Esophagus squamous epithelium (tissue), 5 donors: ENCODE measurements around the gene SPRED3. TPM values are rescaled to one million over a fixed set of nuclear protein-coding genes. Genes with fewer than 3 reads are reported as not detected.

ENCODE experiments used
- DNase-seq: peaks from one replicate; lab custom pipeline; 2025; lab: John Stamatoyannopoulos, UW
- H3K27ac ChIP-seq, 4 donors: fragments of 200-600 bp; sonication (generic); one replicate each; pipeline ENCODE4 v1.5.1; 2016 to 2019; ENCODE audit warnings: mild to moderate bottlenecking in 1 of 4
- H3K27me3 ChIP-seq, 4 donors: fragments of 200-600 bp; sonication (generic); 1 replicate in 3 of 4; 2 replicates in 1 of 4; pipeline versions ENCODE4 v1.5.1 to v1.6.0; 2017 to 2021; ENCODE audit warnings: antibody characterized with exemption in 1 of 4
- H3K36me3 ChIP-seq, 3 donors: fragments of 200-600 bp; sonication (generic); one replicate each; pipeline ENCODE4 v1.5.1; 2016 to 2019
- H3K4me1 ChIP-seq, 3 donors: fragments of 200-600 bp; sonication (generic); one replicate each; pipeline ENCODE4 v1.5.1; 2017 to 2019
- H3K4me3 ChIP-seq, 4 donors: fragments of 200-600 bp; sonication (generic); 1 replicate in 3 of 4; 2 replicates in 1 of 4; pipeline ENCODE4 v1.5.1; 2016 to 2019; ENCODE audit warnings: mild to moderate bottlenecking in 2 of 4, moderate library complexity in 1 of 4
- H3K9me3 ChIP-seq, 3 donors: fragments of 200-600 bp; sonication (generic); one replicate each; pipeline ENCODE4 v1.5.1; 2016 to 2019
- CTCF ChIP-seq, 6 experiments: fragments of 450-650 bp in 4 of 6; fragments of 200-600 bp in 2 of 6; sonication (generic) in 2 of 6; IDR thresholded peaks; one replicate each; pipeline ENCODE4 v1.5.1; 2016 to 2019; ENCODE audit warnings: antibody characterized with exemption in 6 of 6, mild to moderate bottlenecking in 4 of 6, moderate library complexity in 4 of 6
- POLR2A ChIP-seq, 4 donors: fragments of 450-650 bp; IDR thresholded peaks; one replicate each; pipeline ENCODE4 v1.6.1; 2017; ENCODE audit warnings: antibody characterized with exemption in 4 of 4, mild to moderate bottlenecking in 4 of 4, moderate library complexity in 3 of 4
- WGBS, 2 donors: methylation state at CpG; one replicate each; pipeline ENCODE4 v1.1.5; 2018; 5-methylcytosine and 5-hydroxymethylcytosine counted together
- intact Hi-C: fragments of 100-400 bp; cut with DNase I; formaldehyde crosslinking; loops from one replicate; pipeline ENCODE4 v1.15.0; 2022
- total RNA-seq, 4 donors: library from RNA; depleted of rRNA; stranded (reverse); fragments of >200 nt; gene quantifications; one replicate each; pipeline ENCODE4 v1.1.0, GENCODE V29; 2016
- donor health status: DM: yes; HTN: yes; CAD: no.

Gene SPRED3
- total RNA-seq, 4 donors from 2014 or later, result 0.15 to 0.38 (median 0.35) TPM; not detected in 1

DNA sequence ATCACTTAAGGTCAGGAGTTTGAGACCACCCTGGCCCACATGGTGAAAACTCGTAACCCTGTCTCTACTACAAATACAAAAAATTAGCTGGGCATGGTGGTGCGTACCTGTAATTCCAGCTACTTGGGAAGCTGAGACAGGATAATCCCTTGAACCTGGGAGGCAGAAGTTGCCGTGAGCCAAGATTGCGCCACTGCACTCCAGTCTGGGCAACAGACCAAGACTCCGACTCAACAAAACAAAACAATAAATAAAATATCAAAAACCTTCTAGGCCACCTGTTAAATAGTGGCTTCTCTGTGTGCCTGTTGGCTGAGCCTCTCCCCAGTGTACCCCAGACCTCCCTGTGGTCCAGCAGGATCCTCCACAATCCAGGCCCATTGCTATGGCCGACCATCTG, 17.4 kb upstream of the SPRED3 start:
- H3K4me3 ChIP-seq, result no peak overlapping the region
- DNase-seq, result no peak
- peaks cover 6 to 15% (median 13%) of the 10 kb centered on the region in 3 donors for H3K4me1 ChIP-seq
- WGBS, 2 donors, result 58 to 65% methylated on average over 6 of the region's 6 CpGs
- H3K27me3 ChIP-seq, result peaks cover 0 to 24% (median 0%) of the 10 kb centered on the region in 4 donors
- H3K9me3 ChIP-seq, result no peaks in the 10 kb centered on the region
- no peak for TF ChIP-seq CTCF (IDR thresholded peaks at IDR 0.05)
- no peak for TF ChIP-seq POLR2A (IDR thresholded peaks at IDR 0.05)
- no peak overlapping the region for H3K27ac ChIP-seq
- intact Hi-C loops, result no loop called here
- peaks cover 0 to 2% (median 0%) of the 10 kb centered on the region in 3 donors for H3K36me3 ChIP-seq

DNA sequence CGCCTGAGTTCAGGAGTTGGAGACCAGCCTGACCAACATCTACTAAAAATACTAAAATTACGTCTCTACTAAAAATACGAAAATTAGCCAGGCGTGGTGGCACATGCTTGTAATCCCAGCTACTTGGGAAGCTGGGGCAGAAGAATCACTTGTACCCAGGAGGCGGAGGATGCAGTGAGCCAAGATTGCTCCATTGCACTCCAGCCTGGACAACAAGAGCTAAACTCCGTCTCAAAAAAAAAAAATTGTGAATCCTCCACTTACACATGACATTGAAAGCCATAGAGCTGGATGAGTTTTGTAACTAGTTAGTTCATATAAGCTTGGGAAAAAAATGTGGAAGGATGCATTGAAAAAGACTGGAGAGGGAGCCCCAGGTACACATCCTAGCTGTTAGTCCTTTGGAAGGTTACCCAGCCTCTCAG, 14.6 kb upstream of the SPRED3 start:
- H3K9me3 ChIP-seq, result no peaks in the 10 kb centered on the region
- H3K4me3 ChIP-seq, result peak overlapping the region; percentile 70 to 84 (median 74)
- intact Hi-C loops, result no loop called here
- TF ChIP-seq CTCF (IDR thresholded peaks at IDR 0.05) (no peak), POLR2A (IDR thresholded peaks at IDR 0.05) (no peak)
- H3K27me3 ChIP-seq, result peaks cover 0 to 4% (median 0%) of the 10 kb centered on the region in 4 donors
- H3K4me1 ChIP-seq, result peaks cover 11 to 31% (median 25%) of the 10 kb centered on the region in 3 donors
- peak overlapping the region; percentile 91 to 96 (median 92) for H3K27ac ChIP-seq
- DNase-seq, result no peak
- WGBS, 2 donors, result 65 to 70% methylated on average over 6 of the region's 6 CpGs
- peaks cover 0 to 30% (median 0%) of the 10 kb centered on the region in 3 donors for H3K36me3 ChIP-seq

DNA sequence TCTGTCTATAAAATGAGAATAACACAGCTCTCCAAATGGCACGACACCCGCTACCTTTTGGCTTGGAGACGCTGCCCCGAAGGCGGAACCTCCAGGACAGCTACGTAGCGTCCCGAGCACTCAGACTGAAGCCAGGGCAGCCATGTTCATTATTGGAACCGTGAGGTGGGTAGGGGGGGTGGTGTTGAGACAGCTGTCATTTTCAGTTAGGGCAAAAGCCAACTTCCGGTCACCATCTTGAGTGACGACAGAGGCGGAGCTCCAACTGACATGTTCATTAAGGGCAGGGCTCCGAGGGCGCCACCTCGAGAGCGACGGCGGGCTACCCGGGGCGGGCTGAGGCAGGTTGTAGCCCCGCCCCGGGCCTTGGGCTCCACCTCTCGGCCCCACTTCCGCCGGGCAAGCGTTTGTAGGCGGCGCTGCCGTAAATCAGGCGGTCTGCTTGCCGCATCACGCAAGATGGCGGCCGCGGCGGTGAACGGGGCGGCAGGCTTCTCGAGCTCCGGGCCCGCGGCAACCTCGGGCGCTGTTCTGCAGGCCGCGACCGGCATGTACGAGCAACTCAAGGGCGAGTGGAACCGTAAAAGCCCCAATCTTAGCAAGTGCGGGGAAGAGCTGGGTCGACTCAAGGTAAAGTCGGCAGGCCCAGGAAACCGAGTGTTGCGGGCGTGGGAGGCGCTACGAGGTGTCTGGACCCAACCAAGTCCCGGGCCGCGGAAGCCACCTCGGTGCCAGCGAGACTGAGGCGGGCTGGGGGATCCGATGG, 14.0 kb upstream of the SPRED3 start, which contains the start of gene PSMD8:
TSS of gene PSMD8 (plus strand) at position 240 of the 766 bp plus-strand sequence. CDS start at position 271, 31 bp downstream.
- TF ChIP-seq CTCF (IDR thresholded peaks at IDR 0.05), result peak in 3 of 6 experiments; percentile 7 to 41 (median 12)
- TF ChIP-seq POLR2A (IDR thresholded peaks at IDR 0.05), result peak in 3 of 4 donors; percentile 88 to 95 (median 93)
- H3K36me3 ChIP-seq, result peaks cover 0 to 36% (median 6%) of the 10 kb centered on the region in 3 donors
- WGBS, 2 donors, result 0 to 3% methylated on average over 12 to 23 of the region's 65 CpGs
- peak; percentile 97 for DNase-seq
- H3K27ac ChIP-seq, result peak within 1 kb of the TSS; percentile 91 to 96 (median 92)
- no peaks in the 10 kb centered on the region for H3K9me3 ChIP-seq
- peaks cover 0 to 4% (median 0%) of the 10 kb centered on the region in 4 donors for H3K27me3 ChIP-seq
- peaks cover 11 to 31% (median 25%) of the 10 kb centered on the region in 3 donors for H3K4me1 ChIP-seq
- peak within 1 kb of the TSS; percentile 70 to 84 (median 74) for H3K4me3 ChIP-seq
- intact Hi-C loops, result no loop called here

GRCh38 chr19:38375098-38375493, 13.4 kb upstream of the SPRED3 start:
- H3K9me3 ChIP-seq, result no peaks in the 10 kb centered on the region
- H3K36me3 ChIP-seq, result peaks cover 0 to 42% (median 6%) of the 10 kb centered on the region in 3 donors
- WGBS, 2 donors, result 1 to 2% methylated on average over 15 to 18 of the region's 18 CpGs
- intact Hi-C loops, result no loop called here
- peaks cover 0 to 3% (median 0%) of the 10 kb centered on the region in 4 donors for H3K27me3 ChIP-seq
- no peak for DNase-seq
- peak overlapping the region; percentile 91 to 96 (median 92) for H3K27ac ChIP-seq
- peak overlapping the region; percentile 70 to 84 (median 74) for H3K4me3 ChIP-seq
- TF ChIP-seq CTCF (IDR thresholded peaks at IDR 0.05) (no peak), POLR2A (IDR thresholded peaks at IDR 0.05) (no peak)
- H3K4me1 ChIP-seq, result peaks cover 11 to 31% (median 25%) of the 10 kb centered on the region in 3 donors

DNA sequence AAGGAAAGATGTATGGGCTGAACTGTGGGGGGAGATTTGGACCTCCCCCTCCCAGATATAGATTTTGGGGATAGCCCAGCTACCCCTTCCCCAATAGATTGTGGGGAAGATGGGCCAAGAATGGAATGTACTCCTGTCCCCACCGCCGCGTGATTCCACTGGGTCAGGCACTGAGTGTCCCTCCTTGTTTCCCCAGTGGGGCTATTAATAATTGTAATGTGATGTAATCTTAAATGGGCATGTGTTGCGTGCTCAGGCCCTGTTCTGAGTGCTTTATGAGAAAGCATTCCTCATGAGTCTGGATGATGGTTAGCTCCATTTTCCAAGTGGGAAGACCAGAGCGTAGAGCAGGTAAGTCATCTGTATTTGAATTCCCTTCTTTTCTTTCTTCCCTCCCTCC, 12.7 kb upstream of the SPRED3 start:
- no peaks in the 10 kb centered on the region for H3K27me3 ChIP-seq
- no peak for TF ChIP-seq POLR2A (IDR thresholded peaks at IDR 0.05)
- TF ChIP-seq CTCF (IDR thresholded peaks at IDR 0.05), result no peak
- H3K9me3 ChIP-seq, result no peaks in the 10 kb centered on the region
- peak overlapping the region; percentile 70 to 84 (median 74) for H3K4me3 ChIP-seq
- peaks cover 11 to 31% (median 25%) of the 10 kb centered on the region in 3 donors for H3K4me1 ChIP-seq
- no peak for DNase-seq
- peaks cover 2 to 48% (median 8%) of the 10 kb centered on the region in 3 donors for H3K36me3 ChIP-seq
- peak overlapping the region in 3 of 4 donors; percentile 91 to 92 (median 91) for H3K27ac ChIP-seq
- 55 to 75% methylated on average over 5 of the region's 5 CpGs for WGBS, 2 donors
- intact Hi-C loops, result no loop called here
